Panc1 (cell line): Measurements from ENCODE around the gene GRIK3. TPM values are rescaled to one million over a fixed set of nuclear protein-coding genes. Genes with fewer than 3 reads are reported as not detected.

Source experiments
- ATAC-seq: fragments of 200-7000 bp; cut with Tn5 transposase; 2 replicates; pipeline ENCODE4 v1.9.1; 2020; ENCODE audit warnings: mild to moderate bottlenecking, moderate library complexity
- BruUV-seq: library from RNA; stranded (reverse); fragments of 400-500 nt; replicated peaks from 2 replicates; lab custom pipeline; 2021; lab: Mats Ljungman, UMichigan
- CTCF ChIA-PET: fragments of 300-600 bp; sonication (Branson Sonifier 250); formaldehyde crosslinking; loops from one replicate; lab custom pipeline; 2022; ENCODE audit warnings: antibody characterized with exemption; lab: Charles Lee
- POLR2A ChIA-PET: fragments of 300-600 bp; sonication (Branson Sonifier 250); formaldehyde crosslinking; loops from one replicate; lab custom pipeline; 2022; ENCODE audit warnings: antibody characterized with exemption; lab: Charles Lee
- DNase-seq: peaks from one replicate; pipeline ENCODE4 v3.0.0-alpha.2; 2010; ENCODE audit warnings: low read depth, low spot score
- H3K27ac ChIP-seq: 2 replicates; pipeline ENCODE4 v1.5.1; 2011; ENCODE audit warnings: mild to moderate bottlenecking, low read length, inconsistent platforms
- H3K27me3 ChIP-seq: fragments of 200-500 bp; sonication (Bioruptor generic); 2 replicates; pipeline ENCODE4 v1.6.0; 2014; ENCODE audit warnings: low read length, inconsistent platforms; ENCODE audit not compliant: control insufficient read depth, insufficient read depth
- H3K36me3 ChIP-seq: fragments of 200-500 bp; sonication (Bioruptor generic); 2 replicates; pipeline ENCODE4 v1.5.1; 2014; ENCODE audit warnings: inconsistent platforms, mild to moderate bottlenecking, low read length, moderate library complexity; ENCODE audit not compliant: control insufficient read depth, insufficient read depth
- H3K4me1 ChIP-seq: 2 replicates; pipeline ENCODE4 v1.5.1; 2011; ENCODE audit warnings: inconsistent platforms, mild to moderate bottlenecking, low read length, moderate library complexity; ENCODE audit not compliant: control insufficient read depth, insufficient read depth
- H3K4me3 ChIP-seq, 2 experiments: 2 replicates each; pipeline ENCODE4 v1.5.1; 2011 to 2012; ENCODE audit warnings: low read depth in 2 of 2, low read length in 2 of 2, mild to moderate bottlenecking in 2 of 2, inconsistent platforms in 1 of 2, moderate library complexity in 1 of 2
- H3K9me3 ChIP-seq: fragments of 200-500 bp; sonication (Bioruptor generic); 2 replicates; pipeline ENCODE4 v1.5.1; 2014; ENCODE audit warnings: low read depth, mild to moderate bottlenecking, inconsistent platforms, low read length, moderate library complexity; ENCODE audit not compliant: control insufficient read depth, insufficient read depth
- POLR2AphosphoS5 ChIP-seq: IDR thresholded peaks from 2 replicates; pipeline ENCODE4 v1.6.1; 2012; ENCODE audit warnings: mild to moderate bottlenecking, low read depth, low read length, moderate library complexity
- SIN3A ChIP-seq: IDR thresholded peaks from 2 replicates; pipeline ENCODE4 v1.6.1; 2012; ENCODE audit warnings: low read depth, mild to moderate bottlenecking, low read length, moderate library complexity, borderline replicate concordance; ENCODE audit not compliant: insufficient read depth
- TCF7L2 ChIP-seq: IDR thresholded peaks from 2 replicates; pipeline ENCODE4 v1.6.1; 2011; ENCODE audit warnings: mild to moderate bottlenecking, low read depth, low read length, inconsistent platforms
- in situ Hi-C: cut with HindIII; loops from 2 replicates; pipeline ENCODE4 v1.10.0; 2016; ENCODE audit warnings: low sequenced_read_pairs, low pct_unique_long_range_greater_than_20kb
- intact Hi-C: fragments of 100-400 bp; cut with micrococcal nuclease; formaldehyde crosslinking; loops from one replicate; pipeline ENCODE4 v1.10.0; 2022; ENCODE audit not compliant: unreplicated experiment
- total RNA-seq: library from RNA; stranded (reverse); gene quantifications from one replicate; pipeline ENCODE4 v1.2.1, GENCODE V29; 2021; ENCODE audit not compliant: unreplicated experiment
- TF ChIP-seq, protein P1 (sequence below): fragments of 450-650 bp; IDR thresholded peaks from 2 replicates; pipeline ENCODE4 v1.5.1; 2017; ENCODE audit warnings: mild to moderate bottlenecking
- TF ChIP-seq, protein P2 (sequence below), 2 experiments: IDR thresholded peaks; 2 replicates each; pipeline ENCODE4 v1.6.1; 2011 to 2012; ENCODE audit warnings: low read depth in 2 of 2, control low read depth in 1 of 2, low read length in 1 of 2, mild to moderate bottlenecking in 1 of 2, moderate library complexity in 1 of 2; ENCODE audit not compliant: insufficient read depth in 1 of 2

The GRIK3 gene
- total RNA-seq, 1 experiment from 2014 or later, result not detected

DNA sequence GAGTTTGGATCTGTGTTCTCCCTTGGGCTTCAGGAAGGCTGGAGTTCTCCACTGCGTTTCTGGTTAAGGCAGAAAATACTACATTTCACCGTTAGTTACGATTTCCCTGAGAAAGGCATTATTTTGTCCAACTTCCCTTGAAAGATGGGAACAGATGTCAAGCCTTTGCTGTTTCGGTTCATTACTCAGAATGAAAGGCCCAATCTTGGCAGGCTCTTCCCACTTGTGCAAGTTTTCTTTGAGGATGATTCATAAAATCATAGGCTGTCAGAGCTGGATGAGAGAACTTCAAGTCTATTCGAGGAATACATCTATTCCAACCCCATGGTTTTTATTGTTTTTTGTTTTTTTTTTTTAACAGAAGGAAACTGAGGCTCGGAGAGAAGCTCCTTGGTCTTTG, 205.2 kb downstream of the GRIK3 start:
- no peak overlapping the region for H3K4me3 ChIP-seq
- ATAC-seq, result no peak
- in situ Hi-C loops, result no loop called here
- no peak for DNase-seq
- no peaks in the 10 kb centered on the region for H3K4me1 ChIP-seq
- H3K27me3 ChIP-seq, result peaks cover 15% of the 10 kb centered on the region
- intact Hi-C loops, result no loop called here
- POLR2A ChIA-PET, result no interaction called here
- TF ChIP-seq TCF7L2, result no peak
- TF ChIP-seq, protein P1, sequence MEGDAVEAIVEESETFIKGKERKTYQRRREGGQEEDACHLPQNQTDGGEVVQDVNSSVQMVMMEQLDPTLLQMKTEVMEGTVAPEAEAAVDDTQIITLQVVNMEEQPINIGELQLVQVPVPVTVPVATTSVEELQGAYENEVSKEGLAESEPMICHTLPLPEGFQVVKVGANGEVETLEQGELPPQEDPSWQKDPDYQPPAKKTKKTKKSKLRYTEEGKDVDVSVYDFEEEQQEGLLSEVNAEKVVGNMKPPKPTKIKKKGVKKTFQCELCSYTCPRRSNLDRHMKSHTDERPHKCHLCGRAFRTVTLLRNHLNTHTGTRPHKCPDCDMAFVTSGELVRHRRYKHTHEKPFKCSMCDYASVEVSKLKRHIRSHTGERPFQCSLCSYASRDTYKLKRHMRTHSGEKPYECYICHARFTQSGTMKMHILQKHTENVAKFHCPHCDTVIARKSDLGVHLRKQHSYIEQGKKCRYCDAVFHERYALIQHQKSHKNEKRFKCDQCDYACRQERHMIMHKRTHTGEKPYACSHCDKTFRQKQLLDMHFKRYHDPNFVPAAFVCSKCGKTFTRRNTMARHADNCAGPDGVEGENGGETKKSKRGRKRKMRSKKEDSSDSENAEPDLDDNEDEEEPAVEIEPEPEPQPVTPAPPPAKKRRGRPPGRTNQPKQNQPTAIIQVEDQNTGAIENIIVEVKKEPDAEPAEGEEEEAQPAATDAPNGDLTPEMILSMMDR, result no peak
- TF ChIP-seq, protein P2, sequence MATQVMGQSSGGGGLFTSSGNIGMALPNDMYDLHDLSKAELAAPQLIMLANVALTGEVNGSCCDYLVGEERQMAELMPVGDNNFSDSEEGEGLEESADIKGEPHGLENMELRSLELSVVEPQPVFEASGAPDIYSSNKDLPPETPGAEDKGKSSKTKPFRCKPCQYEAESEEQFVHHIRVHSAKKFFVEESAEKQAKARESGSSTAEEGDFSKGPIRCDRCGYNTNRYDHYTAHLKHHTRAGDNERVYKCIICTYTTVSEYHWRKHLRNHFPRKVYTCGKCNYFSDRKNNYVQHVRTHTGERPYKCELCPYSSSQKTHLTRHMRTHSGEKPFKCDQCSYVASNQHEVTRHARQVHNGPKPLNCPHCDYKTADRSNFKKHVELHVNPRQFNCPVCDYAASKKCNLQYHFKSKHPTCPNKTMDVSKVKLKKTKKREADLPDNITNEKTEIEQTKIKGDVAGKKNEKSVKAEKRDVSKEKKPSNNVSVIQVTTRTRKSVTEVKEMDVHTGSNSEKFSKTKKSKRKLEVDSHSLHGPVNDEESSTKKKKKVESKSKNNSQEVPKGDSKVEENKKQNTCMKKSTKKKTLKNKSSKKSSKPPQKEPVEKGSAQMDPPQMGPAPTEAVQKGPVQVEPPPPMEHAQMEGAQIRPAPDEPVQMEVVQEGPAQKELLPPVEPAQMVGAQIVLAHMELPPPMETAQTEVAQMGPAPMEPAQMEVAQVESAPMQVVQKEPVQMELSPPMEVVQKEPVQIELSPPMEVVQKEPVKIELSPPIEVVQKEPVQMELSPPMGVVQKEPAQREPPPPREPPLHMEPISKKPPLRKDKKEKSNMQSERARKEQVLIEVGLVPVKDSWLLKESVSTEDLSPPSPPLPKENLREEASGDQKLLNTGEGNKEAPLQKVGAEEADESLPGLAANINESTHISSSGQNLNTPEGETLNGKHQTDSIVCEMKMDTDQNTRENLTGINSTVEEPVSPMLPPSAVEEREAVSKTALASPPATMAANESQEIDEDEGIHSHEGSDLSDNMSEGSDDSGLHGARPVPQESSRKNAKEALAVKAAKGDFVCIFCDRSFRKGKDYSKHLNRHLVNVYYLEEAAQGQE (IDR thresholded peaks at IDR 0.05; ENCODE audit: insufficient read depth in 1 of 2, low read depth in 2 of 2, low read length in 1 of 2), result no peak
- TF ChIP-seq SIN3A, result no peak
- TF ChIP-seq POLR2AphosphoS5, result no peak
- no peaks in the 10 kb centered on the region for H3K9me3 ChIP-seq
- no TSS peak for BruUV-seq
- CTCF ChIA-PET, result no interaction called here
- no peaks in the 10 kb centered on the region for H3K36me3 ChIP-seq
- H3K27ac ChIP-seq, result no peak overlapping the region

DNA sequence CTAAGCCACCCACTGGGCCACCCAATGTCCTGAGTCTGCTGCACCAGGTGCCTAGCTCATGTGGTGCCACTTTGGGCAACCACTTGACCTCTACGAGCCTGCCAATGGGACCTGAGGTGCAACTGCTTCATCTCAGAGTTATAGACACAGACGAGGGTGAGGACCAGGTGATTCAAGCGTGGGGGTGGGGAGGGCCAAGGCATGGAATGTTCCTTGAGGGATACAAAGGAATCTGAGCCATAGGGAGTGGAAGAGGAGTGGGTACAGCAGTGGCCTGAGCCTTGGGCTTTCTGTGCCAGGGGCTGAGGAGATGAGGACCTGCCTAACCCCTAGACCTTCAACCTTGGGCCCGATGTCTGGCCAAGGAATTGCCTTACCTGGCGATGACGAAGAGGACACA, 209.1 kb downstream of the GRIK3 start:
- DNase-seq (no peak), ATAC-seq (no peak)
- TF ChIP-seq, protein P2 (IDR thresholded peaks at IDR 0.05; ENCODE audit: insufficient read depth in 1 of 2, low read depth in 2 of 2, low read length in 1 of 2), result no peak
- TF ChIP-seq SIN3A (no peak), POLR2AphosphoS5 (no peak), TCF7L2 (no peak)
- TF ChIP-seq, protein P1, result no peak
- in situ Hi-C loops, result no loop called here
- BruUV-seq, result no TSS peak
- Histone ChIP-seq H3K4me1 (no peaks in the 10 kb centered on the region), H3K4me3 (no peak overlapping the region), H3K27me3 (peaks cover 28% of the 10 kb centered on the region), H3K36me3 (no peaks in the 10 kb centered on the region), H3K9me3 (no peaks in the 10 kb centered on the region), H3K27ac (no peak overlapping the region)
- intact Hi-C loops, result no loop called here
- CTCF ChIA-PET, result no interaction called here
- POLR2A ChIA-PET, result no interaction called here
